HG02840 (cell line): ENCODE measurements around the gene SYT9.
"Not testable (repeated sequence)": the region's sequence is repeated elsewhere in the genome, so short reads cannot be mapped to it uniquely, and the experiment has no call there.

ENCODE experiments used
- ATAC-seq: cut with Tn5 transposase; IDR thresholded peaks from one replicate; pipeline ENCODE4 v1.9.1; 2021; ENCODE audit warnings: mild to moderate bottlenecking, moderate library complexity, moderate number of reproducible peaks; ENCODE audit not compliant: unreplicated experiment, low FRiP score

The SYT9 gene

GRCh38 chr11:7335442-7335841 lies 83.7 kb downstream of the SYT9 start:
- not testable (repeated sequence) for ATAC-seq

- no peak for ATAC-seq
These were observed 89.8 kb downstream of the SYT9 start for GRCh38 chr11:7341551-7341950.

GRCh38 chr11:7347611-7348431 lies 96.1 kb downstream of the SYT9 start:
- ATAC-seq = no peak

GRCh38 chr11:7348432-7349304 lies 97.0 kb downstream of the SYT9 start:
- ATAC-seq = no peak

GRCh38 chr11:7351228-7351627 lies 99.5 kb downstream of the SYT9 start:
- ATAC-seq = no peak

- ATAC-seq = no peak
These were observed 101.4 kb downstream of the SYT9 start for GRCh38 chr11:7353100-7353499.

- ATAC-seq = no peak
These were observed 113.0 kb downstream of the SYT9 start for GRCh38 chr11:7364660-7365059.

- ATAC-seq = no peak
These were observed 116.1 kb downstream of the SYT9 start for GRCh38 chr11:7367803-7368202.

- ATAC-seq = no peak
These were observed 124.7 kb downstream of the SYT9 start for GRCh38 chr11:7376386-7376785.

GRCh38 chr11:7381937-7382336 lies 130.2 kb downstream of the SYT9 start:
- ATAC-seq = no peak

- ATAC-seq = no peak
These were observed 131.7 kb downstream of the SYT9 start for GRCh38 chr11:7383406-7383805.

GRCh38 chr11:7384691-7385090 lies 133.0 kb downstream of the SYT9 start:
- ATAC-seq = no peak

- no peak for ATAC-seq
These were observed 133.8 kb downstream of the SYT9 start for GRCh38 chr11:7385532-7385931.

- ATAC-seq = no peak
These were observed 162.5 kb downstream of the SYT9 start for GRCh38 chr11:7413961-7414915.

- no peak for ATAC-seq
These were observed 163.5 kb downstream of the SYT9 start for GRCh38 chr11:7414973-7415817.

- ATAC-seq = no peak
These were observed 164.4 kb downstream of the SYT9 start for GRCh38 chr11:7416080-7416479.

- ATAC-seq = no peak
These were observed 165.6 kb downstream of the SYT9 start for GRCh38 chr11:7417328-7417727.

- ATAC-seq = no peak
These were observed 166.4 kb downstream of the SYT9 start for GRCh38 chr11:7418061-7418460.

GRCh38 chr11:7418906-7419305 lies 167.2 kb downstream of the SYT9 start:
- no peak for ATAC-seq

- no peak for ATAC-seq
These were observed 169.4 kb downstream of the SYT9 start for GRCh38 chr11:7421136-7421535.
